H1 (cell line): ENCODE data around the gene GLUL. TPM values are rescaled to one million over a fixed set of nuclear protein-coding genes. Genes with fewer than 3 reads are reported as not detected.

Experiments
- CTCF ChIA-PET: fragments of 300-600 bp; sonication (Branson Sonifier 250); formaldehyde crosslinking; loops from one replicate; lab custom pipeline; 2021; ENCODE audit not compliant: partially characterized antibody; lab: Charles Lee
- POLR2A ChIA-PET: fragments of 300-600 bp; sonication (Branson Sonifier 250); formaldehyde crosslinking; loops from one replicate; lab custom pipeline; 2021; ENCODE audit warnings: inconsistent platforms; ENCODE audit not compliant: partially characterized antibody; lab: Charles Lee
- DNase-seq, 2 experiments: peaks; one replicate each; pipeline versions ENCODE4 v3.0.0 to v3.0.0-alpha.2; 2010 to 2022; ENCODE audit warnings: low spot score in 2 of 2, low read depth in 1 of 2, mixed read lengths in 1 of 2
- FAIRE-seq: peaks from 2 replicates; lab custom pipeline; 2011; peaks lifted over from hg19 to GRCh38; lab: Jason Lieb, UNC
- H2AFZ ChIP-seq: 2 replicates; pipeline ENCODE4 v1.8.1; 2012; ENCODE audit warnings: low read length, inconsistent platforms
- H2AK5ac ChIP-seq: 2 replicates; pipeline ENCODE4 v1.6.1; 2013; ENCODE audit warnings: low read depth, low read length
- H2BK120ac ChIP-seq: replicated peaks from 2 replicates; pipeline ENCODE3; 2013; ENCODE audit warnings: low read depth, low read length, inconsistent platforms
- H2BK12ac ChIP-seq: 2 replicates; pipeline ENCODE4 v1.6.1; 2013; ENCODE audit warnings: low read depth, low read length
- H2BK15ac ChIP-seq: 2 replicates; pipeline ENCODE4 v1.6.1; 2013; ENCODE audit warnings: low read length
- H2BK20ac ChIP-seq: 2 replicates; pipeline ENCODE4 v1.6.1; 2013; ENCODE audit warnings: low read length
- H2BK5ac ChIP-seq: 2 replicates; pipeline ENCODE4 v1.6.1; 2013; ENCODE audit warnings: low read depth, low read length
- H3K14ac ChIP-seq: 2 replicates; pipeline ENCODE4 v1.6.1; 2013; ENCODE audit warnings: inconsistent platforms; ENCODE audit not compliant: insufficient read length
- H3K18ac ChIP-seq: 2 replicates; pipeline ENCODE4 v1.6.1; 2013; ENCODE audit warnings: low read length; ENCODE audit errors: extremely low read depth
- H3K23ac ChIP-seq: 2 replicates; pipeline ENCODE4 v1.6.1; 2013; ENCODE audit warnings: inconsistent platforms; ENCODE audit not compliant: insufficient read length
- H3K23me2 ChIP-seq: 2 replicates; pipeline ENCODE4 v1.6.1; 2013; ENCODE audit warnings: low read depth, low read length
- H3K27ac ChIP-seq: 2 replicates; pipeline ENCODE4 v1.6.1; 2011; ENCODE audit warnings: low read depth, low read length, inconsistent platforms
- H3K27me3 ChIP-seq, 4 experiments: replicated peaks in 1 of 4; 1 replicate in 1 of 4; 2 replicates in 3 of 4; pipeline versions ENCODE4 v1.6.1 to v1.8.1; 2011 to 2013; ENCODE audit warnings: low read length in 3 of 4, mild to moderate bottlenecking in 3 of 4, inconsistent platforms in 2 of 4, mixed read lengths in 2 of 4, moderate library complexity in 1 of 4; ENCODE audit not compliant: control insufficient read depth in 3 of 4, insufficient read depth in 3 of 4; ENCODE audit errors: extremely low read depth in 1 of 4
- H3K36me3 ChIP-seq, 4 experiments: 2 replicates each; pipeline versions ENCODE4 v1.6.1 to v1.8.1; 2011 to 2013; ENCODE audit warnings: mild to moderate bottlenecking in 4 of 4, low read length in 3 of 4, moderate library complexity in 2 of 4, control low read depth in 1 of 4, inconsistent platforms in 1 of 4; ENCODE audit not compliant: insufficient read depth in 4 of 4, control insufficient read depth in 2 of 4
- H3K4ac ChIP-seq: replicated peaks from 2 replicates; pipeline ENCODE3; 2013; ENCODE audit warnings: low read length, low read depth, mixed read lengths, inconsistent platforms; ENCODE audit not compliant: insufficient read length
- H3K4me1 ChIP-seq, 4 experiments: replicated peaks in 1 of 4; 1 replicate in 1 of 4; 2 replicates in 3 of 4; pipeline versions ENCODE4 v1.6.1 to v1.8.1; 2011 to 2013; ENCODE audit warnings: low read length in 3 of 4, inconsistent platforms in 2 of 4, mixed read lengths in 1 of 4; ENCODE audit not compliant: insufficient read depth in 4 of 4, control insufficient read depth in 3 of 4
- H3K4me2 ChIP-seq, 2 experiments: 2 replicates each; pipeline versions ENCODE4 v1.6.1 to v1.8.1; 2011 to 2013; ENCODE audit warnings: low read depth in 2 of 2, low read length in 2 of 2, control low read depth in 1 of 2, inconsistent platforms in 1 of 2, mild to moderate bottlenecking in 1 of 2; ENCODE audit not compliant: insufficient read depth in 1 of 2
- H3K4me3 ChIP-seq, 4 experiments: fragments of 200-600, 300-600 bp in 1 of 4; sonication (generic), shearing (Covaris generic), sonication (Bioruptor Twin) in 1 of 4; 2 replicates each; pipeline versions ENCODE4 v1.5.1 to v1.8.1; 2011 to 2016; ENCODE audit warnings: low read length in 4 of 4, low read depth in 3 of 4, control low read depth in 2 of 4, inconsistent platforms in 2 of 4, mild to moderate bottlenecking in 2 of 4, mixed read lengths in 1 of 4, moderate library complexity in 1 of 4; ENCODE audit not compliant: insufficient read depth in 2 of 4; ENCODE audit errors: extremely low read depth in 1 of 4
- H3K56ac ChIP-seq: replicated peaks from 2 replicates; pipeline ENCODE3; 2013; ENCODE audit warnings: low read depth, mild to moderate bottlenecking, mixed read lengths, low read length, inconsistent platforms; ENCODE audit not compliant: insufficient read length
- H3K79me1 ChIP-seq: 2 replicates; pipeline ENCODE4 v1.6.1; 2013; ENCODE audit warnings: low read depth, low read length, control low read depth
- H3K79me2 ChIP-seq, 2 experiments: 2 replicates each; pipeline versions ENCODE4 v1.6.1 to v1.8.1; 2012 to 2013; ENCODE audit warnings: low read length in 2 of 2, mild to moderate bottlenecking in 2 of 2, inconsistent platforms in 1 of 2; ENCODE audit not compliant: insufficient read depth in 2 of 2, control insufficient read depth in 1 of 2
- H3K9ac ChIP-seq, 4 experiments: replicated peaks in 1 of 4; 1 replicate in 1 of 4; 2 replicates in 3 of 4; pipeline versions ENCODE4 v1.6.1 to v1.8.1; 2011 to 2013; ENCODE audit warnings: low read depth in 3 of 4, low read length in 3 of 4, control low read depth in 2 of 4, mild to moderate bottlenecking in 2 of 4, moderate library complexity in 2 of 4, inconsistent platforms in 1 of 4; ENCODE audit errors: extremely low read depth in 1 of 4
- H3K9me3 ChIP-seq, 2 experiments: 2 replicates each; pipeline versions ENCODE4 v1.6.1 to v1.8.1; 2012 to 2013; ENCODE audit warnings: mild to moderate bottlenecking in 2 of 2, moderate library complexity in 2 of 2, control low read depth in 1 of 2, inconsistent platforms in 1 of 2, low read depth in 1 of 2, low read length in 1 of 2, mixed read lengths in 1 of 2; ENCODE audit not compliant: insufficient read depth in 2 of 2
- H4K20me1 ChIP-seq, 2 experiments: replicated peaks in 1 of 2; 2 replicates each; pipeline versions ENCODE3 to v1.8.1; 2011 to 2013; ENCODE audit warnings: inconsistent platforms in 2 of 2, low read length in 2 of 2, mild to moderate bottlenecking in 1 of 2; ENCODE audit not compliant: insufficient read depth in 2 of 2, control insufficient read depth in 1 of 2
- H4K5ac ChIP-seq: 2 replicates; pipeline ENCODE4 v1.6.1; 2013; ENCODE audit warnings: low read length, low read depth, mixed read lengths, inconsistent platforms; ENCODE audit not compliant: insufficient read length
- H4K8ac ChIP-seq: 2 replicates; pipeline ENCODE4 v1.8.0; 2013; ENCODE audit warnings: mild to moderate bottlenecking, moderate library complexity, low read length, inconsistent platforms; ENCODE audit not compliant: insufficient read depth; ENCODE audit errors: extremely low read depth
- H4K91ac ChIP-seq: replicated peaks from 2 replicates; pipeline ENCODE3; 2013; ENCODE audit warnings: low read length, mixed read lengths, inconsistent platforms; ENCODE audit not compliant: insufficient read length
- CTBP2 ChIP-seq: IDR thresholded peaks from 2 replicates; pipeline ENCODE4 v1.7.0; 2011; ENCODE audit warnings: borderline replicate concordance, mild to moderate bottlenecking, moderate library complexity, mixed read lengths, low read length; ENCODE audit not compliant: insufficient read depth, insufficient read length
- NRF1 ChIP-seq: IDR thresholded peaks from 2 replicates; pipeline ENCODE4 v1.6.1; 2011; ENCODE audit warnings: mild to moderate bottlenecking, low read depth, low read length, improper control_type of control experiment
- TEAD4 ChIP-seq: IDR thresholded peaks from 2 replicates; pipeline ENCODE4 v1.6.1; 2012; ENCODE audit warnings: low read depth, low read length, inconsistent platforms, mixed read lengths
- WGBS, 2 experiments: shearing (Covaris generic) in 1 of 2; methylation state at CpG; one replicate each; pipeline versions ENCODE4 v1.1.6 to v1.1.7; 2013 to 2015; ENCODE audit warnings: low lambda C conversion rate in 2 of 2, mixed read lengths in 2 of 2, inconsistent platforms in 1 of 2, low coverage in 1 of 2, missing lambda C conversion rate in 1 of 2; ENCODE audit not compliant: insufficient replicate concordance in 2 of 2, insufficient coverage in 1 of 2, insufficient read length in 1 of 2; ENCODE audit errors: extremely low coverage in 1 of 2, missing lambda C conversion rate in 1 of 2; 5-methylcytosine and 5-hydroxymethylcytosine counted together
- polyA plus RNA-seq, 7 experiments: library from polyadenylated mRNA; depleted of rRNA in 3 of 7; stranded (reverse) in 5 of 7; unstranded in 2 of 7; fragments of >200 nt in 5 of 7; fragments of 200-250 nt in 2 of 7; gene quantifications; 1 replicate in 5 of 7; 2 replicates in 1 of 7; 4 replicates in 1 of 7; pipeline versions ENCODE4 v1.2.1 to v1.2.3, GENCODE V29; 2011 to 2013; ENCODE audit warnings: missing spikeins in 2 of 7, mixed read lengths in 2 of 7
- total RNA-seq: library from RNA; stranded (reverse); fragmentation: NEBNext Ultra II Directional; extraction: Animal tissue kit (Norgen Biotek cat#: 25700); gene quantifications from 2 replicates; pipeline ENCODE4 v1.2.1, GENCODE V29; 2021

GLUL gene
- total and polyA plus RNA-seq, 2 of the 8 experiments (the other 6 are each of a cell fraction or from before 2014, with no cell fraction given) = 261 to 453 TPM

DNA sequence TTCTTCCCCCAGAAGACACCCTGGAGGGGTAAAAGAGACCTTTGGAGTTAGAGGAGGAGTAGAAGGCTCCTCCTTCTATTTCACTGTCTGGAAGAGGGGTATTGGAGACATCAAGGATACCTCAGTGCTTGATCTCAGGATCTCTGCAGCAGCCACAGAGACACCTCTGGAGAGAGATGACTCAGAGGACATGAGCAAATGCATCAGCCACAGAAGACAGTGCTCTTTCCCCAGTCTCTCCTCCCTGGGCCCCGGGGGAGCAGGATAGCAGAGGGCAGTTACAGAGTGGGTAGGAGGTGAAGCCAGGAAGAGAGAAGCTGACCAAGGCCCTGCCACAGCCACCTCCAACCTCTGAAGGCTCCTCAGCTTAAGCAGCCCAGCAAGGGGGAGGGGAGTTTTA is 24.2 kb upstream of the GLUL start:
- CTCF ChIA-PET = interaction anchor here (1.0 kb wide), 1 partner anchor 19 kb away, joined by 4 read pairs; no protein-coding TSS in a partner anchor
- WGBS, 2 experiments = 80% methylated on average over 1 of the region's 1 CpG; no CpG with 5 or more reads in 1 of the 2 experiments
- H3K79me1 ChIP-seq = no peaks in the 10 kb centered on the region
- no peak overlapping the region for H2AFZ ChIP-seq
- H3K79me2 ChIP-seq = no peaks in the 10 kb centered on the region
- no peak overlapping the region for H3K4me3 ChIP-seq
- no peak overlapping the region for H3K27ac ChIP-seq
- no peaks in the 10 kb centered on the region for H3K36me3 ChIP-seq
- no peak overlapping the region for H3K4me2 ChIP-seq
- no peak overlapping the region for H2BK15ac ChIP-seq
- no peak overlapping the region for H2AK5ac ChIP-seq
- no peak overlapping the region for H2BK12ac ChIP-seq
- no peaks in the 10 kb centered on the region for H3K23me2 ChIP-seq
- no peak overlapping the region for H2BK120ac ChIP-seq
- no peak overlapping the region for H2BK20ac ChIP-seq
- no peak overlapping the region for H3K9ac ChIP-seq
- DNase-seq (no peak), FAIRE-seq (no peak)
- H2BK5ac ChIP-seq = no peak overlapping the region
- H3K27me3 ChIP-seq = no peaks in the 10 kb centered on the region
- no peak overlapping the region for H4K5ac ChIP-seq
- H3K56ac ChIP-seq = no peak overlapping the region
- no peaks in the 10 kb centered on the region for H4K20me1 ChIP-seq
- H3K14ac ChIP-seq = no peak overlapping the region
- no peak overlapping the region for H4K8ac ChIP-seq
- H3K23ac ChIP-seq = no peak overlapping the region
- H3K9me3 ChIP-seq = no peaks in the 10 kb centered on the region
- no peak overlapping the region for H3K18ac ChIP-seq
- no peak overlapping the region for H4K91ac ChIP-seq
- H3K4ac ChIP-seq = no peak overlapping the region
- POLR2A ChIA-PET = interaction anchor here (1.2 kb wide), 1 partner anchor 424 kb away, joined by 4 read pairs; no protein-coding TSS in a partner anchor
- no peaks in the 10 kb centered on the region for H3K4me1 ChIP-seq
- no peak for TF ChIP-seq TEAD4
- TF ChIP-seq NRF1 = no peak
- no peak for TF ChIP-seq CTBP2
